ENCODE data around the gene DICER1. TPM values are rescaled to one million over a fixed set of nuclear protein-coding genes. Genes with fewer than 3 reads are reported as not detected.

DICER1 gene
- total and polyA plus RNA-seq, 2 donors (not counting 1 experiment from before 2014, with no cell fraction given) = 15.4 to 90.4 TPM

DNA sequence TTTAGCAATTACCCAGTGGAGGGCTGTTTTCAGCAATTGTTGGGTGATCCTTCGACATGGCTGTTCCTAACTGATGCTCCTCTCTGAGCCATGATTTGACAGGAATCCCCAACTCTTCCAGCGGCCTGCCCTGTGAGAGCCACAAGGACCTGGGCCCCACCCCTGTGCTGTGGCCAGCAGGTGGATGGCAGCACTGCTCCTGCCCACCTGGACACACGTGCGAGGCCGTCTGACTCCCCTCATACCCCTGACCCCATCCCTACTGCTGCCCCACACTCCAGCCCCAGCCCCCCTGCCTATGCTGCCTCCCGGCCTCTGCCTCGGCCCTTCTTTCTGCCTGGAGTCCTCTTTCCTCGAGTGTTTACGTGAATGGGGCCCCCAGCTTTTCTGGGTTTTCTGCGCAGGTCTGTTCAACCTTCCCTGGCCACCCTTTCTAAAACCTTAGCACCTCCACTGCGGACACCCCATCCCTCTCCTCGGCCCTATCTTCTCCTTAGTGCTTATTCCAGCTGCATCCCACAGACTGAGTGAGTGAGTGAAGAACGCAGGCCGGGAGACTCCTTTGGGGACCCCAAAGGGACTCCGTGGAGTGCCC is 111.4 kb downstream of the DICER1 start:
- no peak overlapping the region for H3K4me3 ChIP-seq (ENCODE audit: control extremely low read depth in 1 of 5, extremely low read depth in 1 of 5, insufficient read depth in 1 of 5, low read depth in 2 of 5, low read length in 4 of 5)
- H3K27ac ChIP-seq (ENCODE audit: low read length in 2 of 2) = no peak overlapping the region
- Mint-ChIP-seq H3K27me3 (peaks cover 32% of the 10 kb centered on the region), H3K4me3 (no peak overlapping the region), H3K9me3 (ENCODE audit: insufficient read depth) (no peaks in the 10 kb centered on the region), H3K27ac (no peak overlapping the region), H3K4me1 (no peaks in the 10 kb centered on the region)
- TF ChIP-seq CTCF (IDR thresholded peaks at IDR 0.05) (no peak), EZH2 (IDR thresholded peaks at IDR 0.05; ENCODE audit: borderline replicate concordance, insufficient read depth, low read depth, low read length, poor library complexity, severe bottlenecking) (no peak)
- no peak overlapping the region for H3K9ac ChIP-seq (ENCODE audit: low read length)
- intact Hi-C loops (cut with micrococcal nuclease) = no loop called here
- no peak overlapping the region for H3K4me2 ChIP-seq (replicated peaks; ENCODE audit: low read depth, low read length, poor library complexity, severe bottlenecking)
- no peaks in the 10 kb centered on the region for H3K36me3 ChIP-seq (replicated peaks in 1 of 2; ENCODE audit: control extremely low read depth in 1 of 2, control insufficient read depth in 1 of 2, extremely low read depth in 1 of 2, insufficient read depth in 2 of 2, low read length in 1 of 2)
- 85% methylated on average over 14 of the region's 15 CpGs for WGBS (ENCODE audit: insufficient coverage)
- H3K27me3 ChIP-seq (replicated peaks in 1 of 4; ENCODE audit: control extremely low read depth in 1 of 4, control insufficient read depth in 3 of 4, insufficient read depth in 4 of 4, low read length in 3 of 4) = peaks cover 0 to 3% (median 0%) of the 10 kb centered on the region in 4 experiments
- CTCF ChIA-PET = no interaction called here
- no peaks in the 10 kb centered on the region for H3K9me3 ChIP-seq (ENCODE audit: control extremely low read depth in 1 of 3, control insufficient read depth in 2 of 3, insufficient read depth in 1 of 3, low read length in 2 of 3)
- no peaks in the 10 kb centered on the region for H3K79me2 ChIP-seq (ENCODE audit: control insufficient read depth, insufficient read depth, low read length)
- no peak for ATAC-seq (ENCODE audit: low read depth)
- POLR2A ChIA-PET = no interaction called here
- no peaks in the 10 kb centered on the region for H4K20me1 ChIP-seq (ENCODE audit: control insufficient read depth, insufficient read depth, low read length, poor library complexity, severe bottlenecking)
- H3K4me1 ChIP-seq (ENCODE audit: control insufficient read depth in 2 of 2, insufficient read depth in 2 of 2, low read length in 2 of 2) = no peaks in the 10 kb centered on the region
- no peak overlapping the region for H2AFZ ChIP-seq (ENCODE audit: insufficient read depth, low read depth, low read length, poor library complexity, severe bottlenecking)
- DNase-seq = no peak

DNA sequence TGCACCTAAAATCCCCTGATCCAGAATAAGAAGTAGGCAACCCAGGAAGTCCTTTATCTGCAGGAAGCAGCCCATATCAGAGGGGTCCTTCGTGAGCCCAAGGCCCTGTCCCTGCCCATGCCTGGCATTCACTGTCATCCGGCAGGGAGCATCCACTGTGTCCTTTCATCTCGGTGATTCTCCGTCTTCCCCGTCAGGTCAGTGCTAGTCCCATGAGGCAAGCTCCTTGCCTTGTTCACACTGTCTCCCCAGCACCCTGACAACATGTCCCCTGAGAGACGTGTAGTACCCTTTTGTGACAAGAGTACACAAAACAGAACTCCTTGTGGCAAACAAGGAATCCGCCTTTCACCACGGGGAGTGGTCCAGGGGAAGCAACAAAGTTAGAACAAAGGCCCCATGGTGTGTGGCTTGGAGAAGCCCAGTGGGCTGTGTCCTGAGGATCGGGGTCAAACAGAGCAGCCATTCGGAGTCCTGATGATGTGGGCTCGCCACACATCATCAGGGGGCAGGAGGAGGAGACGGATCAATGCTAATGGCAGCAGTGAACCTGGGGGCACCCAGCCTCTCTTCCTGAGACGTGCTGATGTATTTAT is 112.1 kb downstream of the DICER1 start:
- no peaks in the 10 kb centered on the region for H3K9me3 ChIP-seq (ENCODE audit: control extremely low read depth in 1 of 3, control insufficient read depth in 2 of 3, insufficient read depth in 1 of 3, low read length in 2 of 3)
- no peaks in the 10 kb centered on the region for H3K4me1 ChIP-seq (ENCODE audit: control insufficient read depth in 2 of 2, insufficient read depth in 2 of 2, low read length in 2 of 2)
- DNase-seq = no peak
- no peak overlapping the region for H3K27ac ChIP-seq (ENCODE audit: low read length in 2 of 2)
- no peak overlapping the region for H3K27ac Mint-ChIP-seq
- ChIA-PET CTCF (no interaction called here), POLR2A (no interaction called here)
- H3K79me2 ChIP-seq (ENCODE audit: control insufficient read depth, insufficient read depth, low read length) = no peaks in the 10 kb centered on the region
- intact Hi-C loops (cut with micrococcal nuclease) = no loop called here
- no peaks in the 10 kb centered on the region for H3K9me3 Mint-ChIP-seq (ENCODE audit: insufficient read depth)
- H4K20me1 ChIP-seq (ENCODE audit: control insufficient read depth, insufficient read depth, low read length, poor library complexity, severe bottlenecking) = no peaks in the 10 kb centered on the region
- H3K36me3 ChIP-seq (replicated peaks in 1 of 2; ENCODE audit: control extremely low read depth in 1 of 2, control insufficient read depth in 1 of 2, extremely low read depth in 1 of 2, insufficient read depth in 2 of 2, low read length in 1 of 2) = no peaks in the 10 kb centered on the region
- peaks cover 32% of the 10 kb centered on the region for H3K27me3 Mint-ChIP-seq
- ATAC-seq (ENCODE audit: low read depth) = no peak
- 81% methylated on average over 12 of the region's 13 CpGs for WGBS (ENCODE audit: insufficient coverage)
- TF ChIP-seq CTCF (IDR thresholded peaks at IDR 0.05) (no peak), EZH2 (IDR thresholded peaks at IDR 0.05; ENCODE audit: borderline replicate concordance, insufficient read depth, low read depth, low read length, poor library complexity, severe bottlenecking) (no peak)
- H3K4me3 Mint-ChIP-seq = no peak overlapping the region
- H3K4me1 Mint-ChIP-seq = no peaks in the 10 kb centered on the region
- peaks cover 0 to 3% (median 0%) of the 10 kb centered on the region in 4 experiments for H3K27me3 ChIP-seq (replicated peaks in 1 of 4; ENCODE audit: control extremely low read depth in 1 of 4, control insufficient read depth in 3 of 4, insufficient read depth in 4 of 4, low read length in 3 of 4)
- H3K9ac ChIP-seq (ENCODE audit: low read length) = no peak overlapping the region
- H3K4me3 ChIP-seq (ENCODE audit: control extremely low read depth in 1 of 5, extremely low read depth in 1 of 5, insufficient read depth in 1 of 5, low read depth in 2 of 5, low read length in 4 of 5) = no peak overlapping the region
- no peak overlapping the region for H3K4me2 ChIP-seq (replicated peaks; ENCODE audit: low read depth, low read length, poor library complexity, severe bottlenecking)
- no peak overlapping the region for H2AFZ ChIP-seq (ENCODE audit: insufficient read depth, low read depth, low read length, poor library complexity, severe bottlenecking)

Measured in B cell (primary cell).